ENCODE results near the gene COL4A1.

COL4A1 gene

DNA sequence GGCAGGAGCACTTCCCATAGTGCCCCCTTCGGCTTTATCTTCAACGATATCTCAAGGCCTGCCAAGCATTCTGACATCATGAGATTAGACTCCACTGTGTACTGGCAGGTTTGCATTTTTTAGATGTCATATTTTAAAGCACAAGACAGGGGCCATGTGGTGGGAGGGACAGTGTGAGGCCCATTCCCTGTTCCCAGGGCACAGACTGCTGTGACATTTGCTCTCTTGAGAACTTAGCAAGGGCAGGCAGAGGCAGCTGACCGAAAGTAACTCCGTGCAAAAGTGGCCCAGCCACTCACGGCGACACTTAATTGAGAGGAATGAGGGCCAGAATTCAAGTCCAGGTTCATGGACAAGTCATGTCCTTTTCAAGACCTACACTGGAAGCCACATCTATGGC is 201.8 kb downstream of the COL4A1 start:
- DNase-seq: no peak

DNA sequence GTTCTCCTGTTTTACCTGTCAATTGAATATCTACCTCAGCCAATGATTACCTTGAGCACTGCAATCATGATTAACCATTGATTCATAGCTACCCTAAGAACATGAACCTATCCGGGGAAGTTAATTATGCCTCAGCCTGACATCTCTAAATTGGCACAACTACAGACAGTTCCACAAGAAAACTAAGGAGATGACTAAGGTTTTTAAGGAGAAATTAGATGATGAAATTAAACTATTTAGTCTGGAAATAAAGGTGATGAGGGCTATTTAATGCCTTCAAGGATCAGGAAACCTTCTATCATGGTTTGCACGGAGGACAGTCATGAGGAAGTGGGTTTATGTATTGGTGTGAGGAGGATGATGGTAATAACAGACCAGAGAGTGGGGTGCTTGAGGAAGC is 203.4 kb downstream of the COL4A1 start:
- DNase-seq: no peak

DNA sequence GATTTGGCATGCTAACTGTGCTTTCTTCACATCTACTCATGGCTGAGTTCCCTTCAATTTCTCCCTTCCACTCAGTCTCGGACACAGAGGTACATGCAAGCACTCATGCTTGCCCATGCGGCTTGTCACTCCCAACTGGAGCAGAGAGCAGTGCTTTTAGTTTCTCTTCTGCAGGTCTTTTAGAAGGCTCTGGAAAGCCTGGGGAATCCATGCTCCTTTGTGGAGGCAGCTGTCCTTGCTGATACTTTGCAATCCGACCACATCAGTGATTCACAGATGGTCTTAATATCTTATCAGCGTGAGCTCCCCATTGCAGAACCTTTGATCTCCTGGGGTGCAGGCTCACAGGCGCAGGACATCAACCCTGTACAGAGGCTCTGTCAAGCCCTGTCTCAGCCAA is 203.9 kb downstream of the COL4A1 start:
- no peak for DNase-seq

DNA sequence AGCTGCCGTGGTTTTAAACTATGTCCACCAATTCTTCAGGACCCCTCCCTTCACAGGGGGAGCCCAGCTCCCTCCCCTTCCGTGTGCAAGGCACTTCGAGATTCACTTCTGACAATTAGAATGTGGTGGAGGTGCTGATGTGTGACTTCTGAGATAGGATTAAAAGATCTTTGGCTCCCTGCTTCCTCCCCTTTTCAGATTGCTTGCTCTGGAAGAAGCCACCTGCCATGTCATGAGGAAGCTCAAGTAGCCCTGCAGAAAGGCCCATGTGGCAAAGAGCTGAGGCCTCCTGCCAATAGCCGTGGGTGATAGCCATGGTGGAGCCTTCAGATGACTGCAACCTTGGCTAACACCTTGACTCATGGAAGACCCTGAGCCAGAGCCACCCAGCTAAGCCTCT is 204.9 kb downstream of the COL4A1 start:
- DNase-seq: no peak

DNA sequence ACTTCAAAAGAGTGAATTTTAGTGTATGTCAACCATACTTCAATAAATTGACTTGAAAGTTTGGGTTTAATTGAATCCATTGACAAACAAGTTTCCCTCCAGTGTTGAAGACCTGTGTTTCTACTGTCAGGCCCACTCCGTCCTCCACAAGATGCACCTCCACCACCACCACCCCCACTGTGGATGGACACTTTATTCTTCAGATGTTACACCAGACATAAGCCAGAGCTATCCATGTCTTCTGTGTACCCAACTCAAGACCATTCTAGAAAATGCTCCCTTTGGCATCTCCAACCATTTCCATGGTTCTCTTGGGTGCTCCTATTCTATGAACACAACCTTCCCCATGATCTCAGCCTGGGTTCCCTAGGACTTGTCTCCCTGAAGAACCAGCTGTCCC is 207.0 kb downstream of the COL4A1 start:
- DNase-seq: no peak
